Measurements from ENCODE around the gene ATXN2. TPM values are rescaled to one million over a fixed set of nuclear protein-coding genes. Genes with fewer than 3 reads are reported as not detected.

The ATXN2 gene
- total RNA-seq, 1 experiment from 2014 or later, result 29.9 TPM

DNA sequence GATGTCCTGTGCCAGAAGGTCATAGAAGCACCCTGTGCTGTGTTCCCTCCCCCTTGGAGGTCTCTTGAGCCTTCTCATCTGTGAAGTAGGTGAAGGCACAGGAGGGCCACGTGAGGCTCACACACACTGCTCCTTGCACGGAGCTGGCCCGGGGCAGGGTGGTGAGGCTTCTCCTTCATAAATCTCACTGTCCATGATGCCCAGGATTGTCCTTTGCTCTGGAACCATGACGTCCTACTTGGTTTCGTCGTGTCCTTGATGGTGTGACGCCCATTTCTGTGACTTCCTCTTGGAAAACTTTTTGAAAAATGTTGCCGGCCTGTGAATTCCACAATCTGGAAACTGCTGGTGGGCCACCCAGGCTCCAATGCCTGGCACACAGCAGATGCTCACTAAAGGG lies 159.0 kb downstream of the ATXN2 start:
- DNase-seq (ENCODE audit: low spot score), result no peak

DNA sequence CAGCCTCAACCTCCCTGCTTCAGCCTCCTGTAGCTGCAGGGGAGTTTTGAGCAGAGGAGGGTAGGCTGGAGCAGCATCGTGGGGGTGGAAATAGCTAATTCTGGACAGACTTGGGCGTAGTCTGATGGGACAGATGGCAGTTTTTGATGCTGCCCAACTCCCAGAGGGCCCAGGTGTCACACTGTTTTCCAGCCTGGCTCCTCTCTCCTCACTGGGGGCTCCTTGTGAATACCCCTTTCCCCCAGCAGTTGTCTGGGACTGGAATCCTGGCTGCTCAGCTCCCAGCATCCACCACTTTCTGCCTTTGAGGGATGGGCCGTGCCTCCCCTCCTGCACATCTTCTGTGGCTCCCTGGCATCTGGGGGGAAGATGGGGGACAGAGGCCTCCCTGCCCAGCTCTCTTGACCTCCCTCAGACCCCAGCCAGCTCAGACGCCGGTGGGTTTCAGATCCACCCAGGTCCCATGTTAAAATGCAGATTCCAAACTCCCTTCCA lies 159.4 kb downstream of the ATXN2 start:
- DNase-seq (ENCODE audit: low spot score), result no peak

DNA sequence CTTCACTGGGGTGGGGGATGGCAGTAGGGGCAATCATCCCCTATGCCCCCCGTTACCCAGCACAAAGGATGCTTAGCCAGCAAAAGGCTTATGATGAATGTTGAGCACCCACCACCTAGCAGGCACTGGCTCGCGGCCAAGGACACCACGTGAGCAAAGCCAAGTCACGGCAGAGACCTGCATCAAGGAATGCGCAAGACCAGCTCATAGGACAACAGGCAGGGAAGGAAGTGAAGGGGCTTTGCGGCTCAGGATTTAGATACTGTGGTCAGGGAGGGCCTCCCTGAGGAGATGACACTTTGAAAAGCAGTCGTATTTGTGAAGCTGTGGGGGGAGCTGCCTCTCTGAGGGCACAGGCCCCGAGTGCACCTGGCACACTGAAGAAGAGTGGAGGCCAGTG lies 160.6 kb downstream of the ATXN2 start:
- no peak for DNase-seq (ENCODE audit: low spot score)

DNA sequence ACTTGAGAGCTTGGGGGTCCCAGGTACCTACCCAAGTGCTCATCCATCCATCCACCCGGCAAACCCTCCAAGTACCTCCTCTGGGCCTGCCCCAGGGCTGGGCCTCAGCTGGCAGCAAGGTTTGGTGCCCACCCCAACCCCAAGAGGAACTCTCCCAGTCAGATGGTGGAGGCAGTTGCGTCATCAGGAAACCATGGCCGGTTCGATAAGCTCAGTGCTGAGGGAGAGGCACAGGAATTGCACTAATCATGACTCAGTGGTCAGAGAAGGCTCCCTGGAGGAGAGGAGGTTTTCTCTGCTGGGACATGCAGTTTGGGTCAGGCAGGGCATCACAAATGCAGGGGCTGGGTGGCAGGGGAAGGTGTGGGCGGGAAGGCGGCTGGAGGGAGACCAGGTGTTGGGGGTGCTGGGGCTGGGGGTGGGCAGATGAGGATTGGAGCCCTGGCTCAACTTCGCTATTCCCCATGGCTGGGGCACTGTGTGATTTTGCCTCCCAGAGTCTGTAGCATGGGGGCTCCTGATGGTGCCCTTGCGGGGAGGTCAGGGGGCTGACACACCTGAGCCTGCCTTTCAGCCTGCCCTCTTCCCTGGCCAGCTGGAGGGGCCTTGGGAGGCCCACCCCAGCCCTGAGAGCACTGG lies 161.2 kb downstream of the ATXN2 start:
- DNase-seq (ENCODE audit: low spot score), result no peak

DNA sequence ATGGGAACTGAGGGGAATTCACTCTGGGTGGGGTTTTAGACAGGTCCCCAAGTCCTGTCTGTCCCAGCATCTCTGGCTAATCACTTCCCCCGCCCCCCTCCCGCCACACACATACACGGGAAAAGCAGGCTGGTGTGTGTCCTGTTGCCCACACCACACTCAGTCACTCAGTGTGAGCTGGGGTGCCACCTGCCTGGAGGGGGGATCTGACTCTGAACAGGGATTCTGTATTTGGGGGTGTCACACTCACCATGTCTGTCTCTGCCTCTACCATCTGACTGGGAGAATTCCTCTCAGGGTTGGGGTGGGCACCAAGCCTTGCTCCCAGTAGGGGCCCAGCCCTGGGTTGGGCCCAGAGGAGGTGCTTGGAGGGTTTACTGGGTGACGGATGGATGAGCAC lies 162.3 kb downstream of the ATXN2 start:
- no peak for DNase-seq (ENCODE audit: low spot score)

DNA sequence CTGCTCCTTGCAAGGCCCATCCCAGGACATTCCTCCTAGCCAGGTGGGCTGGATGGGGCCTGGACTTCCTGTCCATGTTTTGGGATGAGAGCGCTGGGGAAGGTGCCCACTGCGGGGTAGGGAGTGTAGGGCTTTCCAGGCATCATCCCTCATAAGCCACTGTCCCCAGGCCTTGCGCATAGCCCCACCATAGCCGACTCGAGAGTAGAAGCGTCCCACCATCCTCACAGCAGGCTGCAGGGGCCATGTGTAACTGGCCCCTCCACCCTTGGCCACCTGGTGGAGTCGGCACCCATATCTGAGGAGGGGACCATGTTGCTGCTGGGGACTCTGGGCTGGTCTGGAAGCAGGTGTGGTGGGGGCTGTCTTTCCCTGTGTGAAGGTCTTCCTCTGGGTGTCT lies 162.8 kb downstream of the ATXN2 start:
- no peak for DNase-seq (ENCODE audit: low spot score)

DNA sequence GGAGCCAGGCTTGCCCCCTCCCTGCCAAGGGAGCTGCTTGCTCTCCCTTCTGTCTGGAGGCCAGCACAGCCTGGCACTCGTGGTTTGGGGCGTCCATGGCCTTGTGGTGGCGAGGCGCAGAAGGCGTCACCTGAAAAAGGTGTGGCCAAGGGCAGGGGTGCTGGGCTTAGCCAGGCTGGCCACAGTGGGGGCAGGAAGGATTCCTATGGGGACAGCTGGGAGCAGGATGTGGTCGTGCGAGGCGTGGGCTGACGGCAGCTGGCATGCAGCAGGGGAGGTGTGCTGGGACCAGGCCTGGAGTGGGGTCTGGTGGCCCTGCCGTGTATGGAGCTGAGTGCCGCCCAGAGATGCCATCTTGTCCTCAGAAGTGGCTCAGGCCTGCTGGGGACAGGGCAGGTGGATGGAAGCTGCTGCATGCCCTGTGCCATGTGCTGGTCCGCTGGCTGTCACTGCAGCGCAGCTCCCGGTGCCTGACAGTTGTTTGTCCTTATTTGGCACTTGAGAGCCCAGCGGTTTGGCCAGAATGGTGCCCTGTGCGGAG lies 163.4 kb downstream of the ATXN2 start:
- DNase-seq (ENCODE audit: low spot score), result no peak

DNA sequence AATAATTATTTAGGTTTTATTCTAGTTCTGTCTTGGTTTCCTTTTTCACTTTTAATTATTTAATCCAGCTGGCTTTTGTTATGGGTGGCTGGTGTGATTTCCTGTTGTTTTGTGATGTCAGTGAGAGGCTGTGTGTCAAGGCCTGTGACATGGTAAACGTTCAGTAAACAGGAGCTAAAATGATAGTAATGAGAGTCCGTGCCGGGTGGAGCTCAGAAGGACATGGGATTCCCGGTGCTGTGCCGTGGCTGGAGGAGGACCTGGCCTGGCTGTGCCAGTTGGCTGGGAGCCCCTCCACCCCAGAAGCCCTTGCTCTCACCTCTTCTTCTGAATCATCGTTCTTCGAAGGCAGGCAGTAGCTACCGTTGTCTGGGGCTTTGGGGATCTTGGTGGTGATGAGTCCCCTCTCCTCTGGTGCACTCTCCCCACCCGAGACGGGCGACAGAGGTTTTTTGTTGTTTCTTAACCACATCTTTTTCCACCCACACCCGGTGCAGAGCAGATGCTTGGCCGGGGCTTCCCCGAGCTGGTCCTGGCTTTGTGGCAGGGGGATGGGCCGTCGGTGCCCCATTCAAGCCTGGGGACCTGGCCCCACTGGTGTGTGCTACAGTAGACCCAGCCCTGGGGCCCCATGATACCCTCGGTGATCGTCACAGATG lies 164.3 kb downstream of the ATXN2 start:
- DNase-seq (ENCODE audit: low spot score), result no peak

DNA sequence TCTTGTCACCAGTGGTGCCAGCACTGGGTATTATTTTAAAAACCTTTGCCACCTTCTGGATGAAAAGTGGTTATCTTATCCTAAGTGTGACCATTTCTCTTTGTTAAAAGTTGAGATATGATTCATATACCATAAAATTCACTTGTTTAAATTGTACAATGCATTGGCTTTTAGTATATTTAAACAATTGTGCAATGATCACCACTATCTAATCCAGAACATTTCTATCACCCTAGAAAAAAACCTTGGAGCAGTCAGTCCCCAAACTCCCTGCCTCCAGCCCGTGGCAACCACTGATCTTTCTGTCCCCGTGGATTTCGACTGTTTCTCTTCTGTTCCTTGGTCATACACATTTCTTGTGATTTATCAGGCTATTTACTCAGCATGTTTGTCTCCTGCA lies 165.1 kb downstream of the ATXN2 start:
- DNase-seq (ENCODE audit: low spot score), result no peak

DNA sequence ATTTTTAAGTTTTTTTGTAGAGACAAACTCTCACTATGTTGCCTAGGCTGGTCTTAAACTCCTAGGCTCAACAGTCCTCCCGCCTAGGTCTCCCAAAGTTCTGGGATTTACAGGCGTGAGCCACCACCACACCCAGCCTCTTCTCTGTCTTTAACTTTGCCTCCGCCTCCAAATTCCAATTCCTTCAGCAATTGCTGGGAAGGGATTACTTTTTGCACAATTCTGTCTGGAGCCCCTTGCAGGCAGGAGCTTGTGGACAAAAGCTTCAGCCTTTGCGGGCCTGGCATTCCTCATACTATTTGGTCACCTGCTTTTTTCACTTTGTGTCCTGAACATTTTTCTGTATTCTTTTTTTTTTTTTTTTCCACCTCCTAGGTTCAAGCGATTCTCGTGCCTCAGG lies 167.3 kb downstream of the ATXN2 start:
- no peak for DNase-seq (ENCODE audit: low spot score)

DNA sequence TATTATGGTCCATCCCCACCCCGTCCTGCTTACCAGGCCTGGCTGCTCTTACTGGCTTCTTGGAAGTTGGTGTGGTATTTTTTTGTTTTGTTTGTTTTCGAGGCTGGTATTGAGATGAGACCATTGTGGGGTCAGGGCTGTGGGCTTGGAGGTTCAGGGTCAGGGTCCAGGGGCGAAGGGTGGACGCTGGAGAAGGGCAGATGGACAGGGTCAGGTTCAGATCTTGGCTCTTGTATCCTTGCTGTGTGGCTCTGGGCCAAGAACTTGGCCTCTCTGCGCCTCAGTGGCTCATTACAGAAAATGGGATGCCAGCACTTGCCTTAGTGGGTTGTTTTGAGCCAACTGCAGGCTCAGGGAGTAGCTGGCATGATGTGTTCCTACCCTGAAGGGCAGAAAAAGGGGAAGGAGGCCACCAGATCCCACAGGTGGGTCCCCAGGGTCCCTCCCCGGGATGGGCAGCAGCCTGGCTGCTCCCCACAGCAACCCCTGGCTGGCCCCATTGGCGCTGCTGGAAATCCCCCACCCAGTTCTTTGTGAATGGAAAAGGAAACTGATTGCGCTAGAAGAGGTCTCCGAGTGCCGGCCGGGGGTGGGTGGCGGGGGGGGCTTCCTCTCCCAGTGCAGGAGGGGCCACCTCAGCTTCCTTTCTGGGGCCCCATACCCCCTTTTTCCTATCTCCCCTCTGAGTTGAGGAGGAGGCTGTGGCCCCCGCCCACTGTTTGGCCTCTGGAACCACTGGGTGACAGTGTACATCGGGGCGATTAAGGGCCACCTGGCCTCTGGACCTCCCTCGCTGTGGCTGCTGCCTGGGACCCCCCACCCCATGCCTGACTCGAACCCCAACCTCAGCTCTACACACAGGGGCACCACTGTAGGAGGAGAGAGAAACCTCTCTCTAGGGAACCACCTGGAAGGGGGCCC lies 168.4 kb downstream of the ATXN2 start:
- no peak for DNase-seq (ENCODE audit: low spot score)

DNA sequence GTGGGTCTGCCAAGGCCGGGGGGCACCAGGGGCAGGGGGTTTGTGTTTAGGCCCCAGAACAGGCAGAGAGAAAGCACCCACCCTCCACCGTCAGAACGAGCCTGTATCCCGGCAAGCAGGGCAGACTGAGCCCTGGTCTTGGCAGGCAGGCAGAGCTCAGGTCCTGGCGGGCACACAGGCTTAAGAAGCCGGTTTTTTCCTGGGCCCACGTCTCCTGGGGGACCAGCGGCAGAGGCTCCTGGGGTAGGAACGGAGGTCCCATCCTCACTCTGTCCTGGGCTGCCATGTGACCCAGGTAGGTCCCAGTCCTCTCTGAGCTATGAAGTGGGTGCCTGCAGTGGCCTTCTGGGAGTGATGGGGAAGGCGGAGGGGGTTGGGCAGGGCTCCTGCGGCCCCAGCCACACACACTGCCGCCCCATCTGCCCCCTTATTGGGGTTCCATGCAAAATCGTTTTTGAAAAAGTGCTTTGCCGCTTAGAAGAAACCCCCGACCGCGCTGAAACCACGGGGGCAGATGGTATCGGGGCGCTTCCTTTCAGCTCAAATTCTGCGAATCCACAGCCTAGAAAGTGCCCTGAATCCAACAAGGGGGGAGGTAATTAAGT lies 169.2 kb downstream of the ATXN2 start:
- DNase-seq (ENCODE audit: low spot score), result no peak

DNA sequence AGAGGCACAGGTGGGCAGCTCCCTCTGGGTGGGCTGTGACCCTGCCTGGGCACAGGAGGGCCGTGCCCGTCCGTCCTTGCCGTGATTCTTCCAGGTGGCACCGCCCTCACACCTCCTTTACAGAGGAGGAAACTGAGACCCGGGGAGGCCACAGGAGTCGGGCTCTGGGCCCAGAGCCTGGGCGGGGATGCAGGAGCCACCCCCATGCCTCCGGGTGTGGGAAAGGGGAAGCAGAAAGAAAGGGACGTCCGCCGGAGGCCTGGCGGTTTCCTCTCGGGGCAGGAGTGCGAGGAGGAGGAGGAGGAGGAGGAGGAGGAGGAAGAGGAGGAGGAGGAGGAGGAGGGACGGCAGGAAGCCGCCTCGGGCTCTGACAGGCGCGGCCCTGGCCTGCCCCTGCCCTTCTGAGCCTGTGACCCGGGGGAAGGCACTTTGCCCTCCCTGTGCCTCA lies 170.4 kb downstream of the ATXN2 start:
- no peak for DNase-seq (ENCODE audit: low spot score)

DNA sequence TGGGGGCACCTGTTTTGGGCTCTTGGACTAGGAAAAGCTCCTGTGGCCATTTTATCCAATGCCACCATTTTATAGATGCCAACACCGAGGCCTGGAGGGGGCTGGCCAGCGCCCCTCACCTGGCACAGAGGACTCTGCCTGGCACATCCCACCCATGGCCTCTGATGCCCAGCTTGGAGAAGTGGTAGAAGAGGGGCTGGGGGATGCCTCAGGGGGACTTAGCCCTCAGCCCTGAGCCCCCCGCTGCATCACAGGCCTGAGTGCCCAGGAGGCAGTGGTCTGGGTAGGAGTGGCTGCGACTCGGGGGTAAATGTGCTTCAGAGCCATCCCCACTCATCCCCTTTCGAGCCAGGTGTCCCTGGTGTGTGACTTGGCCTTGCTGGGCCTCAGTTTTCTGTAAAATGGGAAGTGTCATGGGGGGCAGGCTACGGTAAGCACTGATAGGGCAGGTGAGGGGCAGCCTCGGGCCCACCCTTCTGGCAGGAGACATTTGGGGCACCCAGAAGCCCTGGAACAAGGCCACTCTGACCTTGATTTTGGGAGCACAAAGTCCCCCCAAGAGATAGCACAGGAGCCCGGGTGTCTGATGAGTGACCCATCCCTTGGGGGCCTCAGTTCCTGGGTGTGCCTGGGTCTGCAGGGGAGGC lies 170.9 kb downstream of the ATXN2 start:
- no peak for DNase-seq (ENCODE audit: low spot score)

DNA sequence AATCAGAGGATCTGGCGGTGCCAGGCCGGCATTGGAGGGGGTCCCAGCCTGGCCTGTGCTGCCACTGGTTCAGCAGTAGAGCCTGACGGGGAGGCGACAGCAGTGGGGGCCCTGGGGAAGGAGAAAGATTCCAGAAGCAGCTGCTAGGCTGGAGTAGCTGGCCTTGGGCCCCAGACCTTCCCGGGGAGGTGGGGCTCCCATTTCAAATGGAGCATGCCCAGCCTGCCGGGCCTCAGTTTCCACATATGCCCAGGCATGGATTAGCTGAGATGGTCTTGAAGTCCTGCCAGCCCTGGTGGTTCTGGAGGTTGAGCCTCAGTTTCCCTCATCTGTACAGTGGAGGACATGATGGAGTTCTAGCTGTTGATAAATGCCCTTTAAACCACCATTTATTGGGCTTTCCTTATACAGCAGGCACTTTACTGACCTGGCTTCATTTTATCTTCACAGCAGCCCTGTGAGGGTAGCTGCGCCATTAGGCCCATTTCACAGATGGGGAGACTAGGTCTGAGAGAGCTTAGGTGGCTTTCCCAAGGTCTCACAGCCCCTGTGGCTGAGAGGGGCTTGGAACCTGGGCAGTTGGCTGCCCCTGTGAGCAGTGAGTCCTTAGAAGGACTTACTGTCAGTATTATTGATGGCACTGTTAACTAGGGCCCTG lies 171.6 kb downstream of the ATXN2 start:
- no peak for DNase-seq (ENCODE audit: low spot score)

DNA sequence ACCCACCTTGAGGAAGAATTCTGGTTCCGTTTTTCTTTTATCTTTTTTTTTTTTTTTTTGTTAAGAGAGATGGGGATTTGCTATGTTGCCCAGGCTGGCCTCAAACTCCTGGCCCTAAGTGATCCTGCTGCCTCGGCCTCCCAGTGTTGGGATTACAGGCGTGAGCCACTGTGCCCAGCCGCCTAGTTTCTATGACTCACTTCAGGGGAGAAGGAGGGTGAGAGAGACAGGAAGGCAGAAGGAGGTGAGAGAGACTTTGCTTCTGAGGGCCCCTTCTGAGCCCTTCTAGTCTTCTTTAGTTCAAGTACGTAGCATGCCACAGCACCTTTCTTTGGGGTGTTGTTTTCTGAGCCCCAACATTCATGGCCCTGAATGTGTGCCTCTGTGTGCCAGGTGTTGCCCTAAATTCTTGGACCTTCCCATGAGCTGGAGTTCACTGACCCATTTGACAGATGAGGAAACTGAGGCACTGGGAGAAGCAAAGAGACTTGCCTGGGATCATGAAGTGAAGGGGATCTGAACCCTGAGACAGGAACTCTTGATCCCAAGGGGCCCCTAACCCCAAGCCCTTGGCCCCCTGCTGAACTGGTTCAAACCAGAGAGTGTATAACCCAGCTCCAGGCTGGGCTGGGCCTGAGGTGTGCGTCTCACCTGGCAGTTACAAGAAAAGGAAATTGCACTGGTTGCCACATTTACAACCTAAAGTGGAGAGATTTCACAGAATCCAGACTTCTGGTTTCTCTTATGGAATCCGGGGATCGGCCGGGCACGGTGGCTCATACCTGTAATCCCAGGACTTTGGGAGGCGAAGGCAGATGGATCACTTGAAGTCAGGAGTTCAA lies 172.6 kb downstream of the ATXN2 start:
- DNase-seq (ENCODE audit: low spot score), result no peak

DNA sequence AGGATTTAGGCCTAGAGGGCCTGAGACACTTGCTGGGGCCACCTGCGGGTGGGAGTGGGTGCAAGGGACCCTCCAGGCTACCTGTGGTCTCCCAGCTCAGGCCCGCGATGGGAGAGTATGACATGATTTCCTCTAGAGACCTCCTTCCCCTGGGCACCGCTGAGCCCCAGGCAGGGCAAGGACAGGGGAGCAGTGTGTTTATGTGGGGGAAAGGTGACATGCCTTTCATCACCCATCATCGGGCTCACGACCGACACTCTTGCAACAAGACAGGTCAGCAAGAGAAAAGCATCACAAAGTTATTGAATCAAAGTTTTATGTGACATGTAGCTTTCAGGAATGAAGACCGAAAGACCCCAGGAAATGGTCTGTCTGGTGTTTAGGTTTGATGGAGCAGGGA lies 173.5 kb downstream of the ATXN2 start:
- peak; percentile 47 for DNase-seq (ENCODE audit: low spot score)

DNA sequence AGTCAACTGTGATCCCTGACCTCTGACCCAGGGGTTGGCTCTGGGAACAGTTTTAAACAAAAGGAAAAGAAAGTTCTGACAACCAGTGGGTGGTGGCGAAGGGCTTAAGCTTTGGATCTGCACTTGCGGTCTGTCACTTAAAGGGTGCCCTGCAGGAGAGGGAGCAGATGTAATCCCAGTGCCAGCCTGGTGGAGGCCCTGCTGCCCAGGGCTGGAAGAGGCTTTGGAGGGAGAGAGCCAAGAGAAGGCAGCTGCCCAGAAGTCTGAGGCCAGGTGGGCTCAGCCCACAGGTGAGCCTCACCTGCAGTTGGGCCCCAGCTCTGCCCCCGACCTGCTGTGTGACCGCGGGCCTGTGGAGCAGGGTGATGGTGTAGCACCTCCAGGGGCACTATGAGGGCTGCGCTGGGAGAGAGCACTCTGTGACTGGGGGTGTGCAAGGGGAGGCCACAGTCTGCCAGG lies 174.3 kb downstream of the ATXN2 start:
- DNase-seq (ENCODE audit: low spot score), result no peak

DNA sequence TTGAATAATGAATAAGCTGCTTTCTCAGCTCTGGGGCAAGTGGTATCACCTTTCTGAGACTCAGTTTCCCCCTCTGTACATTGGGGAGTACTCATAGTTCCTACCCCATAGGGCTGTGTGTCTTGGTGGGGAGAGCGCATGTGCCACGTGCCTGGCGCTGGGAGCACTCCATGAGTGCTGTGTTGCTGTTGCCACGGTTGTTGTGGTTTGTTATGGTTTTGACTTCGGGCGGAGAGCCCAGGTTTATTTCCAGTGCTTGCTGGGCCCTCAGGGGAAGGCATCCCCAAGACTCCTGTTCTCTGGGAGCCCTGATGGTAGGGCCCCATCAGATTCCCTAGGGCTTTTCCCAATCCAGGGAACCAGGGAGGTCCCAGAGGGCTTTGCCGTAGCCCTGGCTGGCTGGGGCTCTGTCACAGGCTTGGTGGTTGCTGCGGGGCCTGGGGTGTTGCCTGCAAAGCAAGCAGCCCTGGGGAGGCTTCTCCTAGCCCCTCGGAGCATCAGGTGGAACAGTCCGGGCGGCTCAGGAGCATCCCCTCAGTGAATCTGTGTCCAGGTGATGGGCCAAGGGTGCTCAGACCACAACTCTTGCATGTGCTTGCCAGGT lies 174.8 kb downstream of the ATXN2 start:
- no peak for DNase-seq (ENCODE audit: low spot score)
